Stimulated activated CD4-positive, alpha-beta T cell treated with anti-CD3 and anti-CD28 coated beads, TNF-alpha, amount 100 ng/mL, for 4 hours (primary cell): ENCODE data around the gene BACH2.

ENCODE experiments used
- DNase-seq, 3 experiments: peaks; one replicate each; pipeline ENCODE4 v3.0.0-alpha.2; 2020; ENCODE audit warnings: low read depth in 3 of 3

The BACH2 gene

DNA sequence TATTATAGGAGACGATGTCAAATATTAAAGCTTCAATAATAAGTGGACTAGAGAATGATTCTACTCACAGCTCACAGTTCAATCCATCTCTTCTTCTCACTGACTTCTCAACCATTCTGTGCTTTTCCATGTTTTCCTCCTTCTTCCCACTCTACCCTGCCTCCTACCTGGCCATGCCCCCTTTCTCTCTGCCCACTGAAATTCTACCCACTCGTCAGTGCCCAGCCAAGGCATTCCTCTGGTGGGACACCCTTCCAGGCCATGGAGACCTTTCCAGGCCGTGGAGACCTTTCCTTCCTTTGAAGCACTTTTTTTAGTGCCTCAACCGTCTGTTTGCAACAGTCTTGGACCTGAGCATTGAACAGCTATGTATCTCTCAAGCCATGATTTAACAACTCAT is 18.5 kb downstream of the BACH2 start:
- no peak for DNase-seq

DNA sequence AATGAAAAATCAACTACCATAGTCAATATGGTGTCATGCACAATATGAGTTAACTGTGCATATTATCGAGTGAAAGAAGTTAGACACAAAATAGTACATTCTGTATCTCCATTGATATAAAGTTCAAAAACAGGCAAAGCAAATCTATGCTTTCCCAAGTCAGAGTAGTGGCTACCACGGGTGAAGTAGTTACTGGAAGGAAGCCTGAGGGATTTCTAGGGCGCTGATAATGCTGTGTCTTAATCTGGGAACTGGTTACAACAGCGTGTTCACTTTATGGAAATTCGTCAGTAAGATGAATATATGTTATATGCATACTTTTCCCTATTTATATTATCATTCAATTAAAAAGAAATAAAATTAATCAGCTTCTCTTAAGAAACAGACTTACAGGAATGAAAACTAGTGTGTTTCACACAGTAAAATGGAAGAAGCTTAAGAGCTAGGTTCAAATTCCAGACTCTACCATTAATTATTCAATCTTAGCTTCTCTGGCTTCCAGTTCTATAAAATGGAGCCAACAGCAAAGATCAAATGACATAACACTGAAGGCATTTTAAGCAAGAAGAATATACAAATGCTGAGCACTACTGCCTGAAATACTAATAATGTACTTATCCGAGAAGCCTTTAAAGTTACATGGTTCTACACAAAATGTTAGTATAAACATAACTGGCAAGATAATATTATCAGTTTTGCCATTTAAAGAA is 19.2 kb downstream of the BACH2 start:
- DNase-seq, result no peak

DNA sequence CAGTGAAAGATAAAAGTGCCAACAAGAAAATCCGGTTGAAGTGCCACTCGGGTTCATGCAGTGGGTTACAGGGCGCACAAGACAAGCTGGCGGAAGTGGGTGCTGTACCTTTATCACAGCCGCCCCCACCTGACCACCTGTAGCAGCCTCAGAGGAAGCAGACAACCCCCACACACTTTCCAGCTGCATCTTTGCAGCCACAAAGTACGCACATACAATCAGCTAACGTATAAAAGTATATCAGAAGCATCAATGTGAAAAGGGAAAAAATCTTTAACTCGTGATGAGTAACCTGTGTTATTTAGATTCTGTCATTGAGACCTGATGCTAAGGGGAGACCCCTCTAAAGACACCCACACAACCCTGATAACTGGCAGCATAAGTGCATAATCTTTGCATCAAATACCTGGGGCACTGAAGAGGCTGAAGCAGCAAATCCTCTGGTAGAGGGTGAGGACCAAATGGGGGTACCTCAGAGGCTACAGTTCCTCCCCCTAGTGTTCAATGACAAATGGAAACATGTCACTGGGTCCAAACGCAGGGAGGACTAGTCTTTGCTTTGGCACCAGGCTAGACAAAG is 22.1 kb downstream of the BACH2 start:
- DNase-seq, result peak; percentile 47 to 90 (median 82)

DNA sequence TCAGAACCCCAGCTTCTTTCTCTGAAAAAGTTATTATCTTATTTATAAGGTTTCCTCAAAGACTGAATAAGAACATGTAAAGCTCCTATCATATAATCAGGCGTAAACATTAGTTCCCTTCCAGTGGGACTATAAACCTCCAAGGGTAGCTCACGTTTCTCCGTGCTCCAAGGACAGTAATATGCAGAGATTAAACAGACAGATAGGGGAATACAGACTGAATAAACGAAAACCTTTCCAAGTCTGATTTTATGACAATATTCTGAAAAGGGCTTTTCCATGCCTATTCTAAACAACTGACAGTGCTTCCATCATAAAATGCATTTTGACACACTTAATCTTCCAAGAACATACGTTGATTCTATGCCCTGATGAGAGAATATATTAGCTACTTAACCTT is 22.8 kb downstream of the BACH2 start:
- DNase-seq, result no peak

DNA sequence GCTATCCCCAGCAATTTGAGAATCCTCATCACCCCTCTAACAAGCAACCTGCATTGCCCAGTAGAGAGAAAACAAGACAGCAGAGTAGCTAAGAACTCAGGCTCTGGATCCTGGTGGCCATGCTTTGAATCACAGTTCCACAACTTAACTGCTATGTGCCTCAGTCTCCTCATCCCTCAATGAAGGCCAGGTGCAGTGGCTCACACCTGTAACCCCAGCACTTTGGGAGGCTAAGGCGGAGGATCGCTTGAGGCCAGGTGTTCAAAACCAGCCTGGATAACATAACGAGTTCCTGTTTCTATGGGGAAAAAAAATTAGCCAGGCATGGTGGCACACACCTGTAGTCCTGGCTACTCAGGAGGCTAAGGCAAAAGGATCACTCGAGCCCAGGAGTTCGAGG is 23.7 kb downstream of the BACH2 start:
- no peak for DNase-seq

DNA sequence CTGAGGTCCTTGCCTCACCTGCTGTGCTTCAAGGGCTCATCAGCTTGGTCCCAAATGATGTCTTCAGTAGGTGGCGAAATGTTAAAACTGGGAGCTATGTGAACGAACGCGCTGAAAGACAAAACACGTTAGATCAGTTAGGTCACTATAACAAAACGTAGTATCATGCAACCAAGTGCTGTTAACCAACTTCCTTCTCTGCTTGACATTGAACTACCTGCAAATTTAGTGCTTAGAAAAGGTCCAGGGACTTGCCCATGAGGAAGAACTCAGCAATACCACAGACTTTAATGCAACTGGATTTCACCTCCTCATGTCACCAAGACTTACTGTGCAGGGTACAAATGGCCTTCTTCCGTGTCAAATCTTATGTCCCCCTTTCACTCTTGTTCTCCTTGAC is 24.8 kb downstream of the BACH2 start:
- DNase-seq, result no peak

DNA sequence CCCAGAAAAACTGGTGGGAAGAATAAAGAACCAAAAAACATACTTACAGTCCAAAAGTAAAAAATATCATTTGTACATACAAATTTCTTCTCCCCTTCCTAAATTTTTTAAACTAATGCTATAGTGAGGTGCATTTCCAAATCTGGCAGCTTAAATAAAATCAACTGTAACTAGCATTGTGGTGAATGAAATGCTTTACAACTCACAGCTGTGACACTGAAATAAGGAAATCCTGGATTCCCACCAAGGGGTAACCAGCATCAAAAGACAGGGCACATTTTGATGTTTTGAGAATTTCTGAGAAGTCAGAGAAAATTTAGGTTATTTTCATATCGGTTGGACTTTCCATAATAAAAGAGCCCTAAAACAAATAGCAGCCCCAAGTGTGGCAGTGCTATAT is 27.3 kb downstream of the BACH2 start:
- DNase-seq, result no peak

DNA sequence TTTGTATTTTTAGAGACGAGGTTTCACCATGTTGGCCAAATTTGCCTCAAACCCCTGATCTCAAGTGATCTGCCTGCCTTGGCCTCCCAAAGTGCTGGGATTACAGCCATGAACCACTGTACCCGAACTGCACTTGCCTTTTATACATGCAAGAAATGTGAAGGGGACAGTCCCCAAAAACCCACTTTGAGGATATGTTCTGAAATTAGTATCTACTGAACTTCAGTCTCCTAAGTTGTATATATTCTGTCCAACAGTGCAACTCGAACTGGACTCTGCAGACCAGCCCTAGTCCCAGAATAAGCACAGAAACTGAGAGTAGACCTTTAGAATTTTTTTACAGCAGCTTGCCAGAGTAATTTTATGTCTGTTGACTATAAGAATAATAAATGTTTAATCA is 28.5 kb downstream of the BACH2 start:
- DNase-seq, result no peak

DNA sequence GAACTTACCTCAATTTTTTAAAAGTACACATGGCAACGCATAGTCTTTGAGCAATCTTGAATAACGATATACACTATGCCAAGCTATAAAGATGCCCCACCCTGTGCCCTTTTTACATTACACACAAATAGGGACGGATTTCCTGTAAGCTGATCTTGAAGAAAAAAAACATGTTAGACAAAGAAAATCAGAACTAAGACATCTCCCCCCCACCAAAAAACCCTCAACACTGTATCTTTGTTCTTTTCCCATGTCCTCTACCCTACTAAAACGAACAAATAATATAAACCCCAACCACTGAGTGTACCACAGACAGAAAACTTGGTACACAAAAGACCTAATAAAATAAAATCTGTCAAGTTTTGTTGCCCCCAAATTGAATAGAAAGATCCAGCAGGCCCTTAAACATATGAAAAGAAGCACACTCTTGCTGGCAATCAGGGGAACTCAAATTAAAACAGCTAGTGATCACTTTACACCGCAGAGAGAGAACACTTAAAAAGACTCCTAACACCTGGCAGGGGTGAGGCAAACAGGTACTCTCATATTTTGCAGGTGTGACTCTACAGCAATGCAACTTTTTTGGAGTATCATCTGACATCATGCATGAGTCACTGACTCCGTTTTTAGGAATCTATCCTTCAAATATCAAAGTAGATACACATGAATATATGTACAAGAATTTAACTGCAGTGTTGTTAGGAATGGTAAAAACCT is 29.6 kb downstream of the BACH2 start:
- no peak for DNase-seq

DNA sequence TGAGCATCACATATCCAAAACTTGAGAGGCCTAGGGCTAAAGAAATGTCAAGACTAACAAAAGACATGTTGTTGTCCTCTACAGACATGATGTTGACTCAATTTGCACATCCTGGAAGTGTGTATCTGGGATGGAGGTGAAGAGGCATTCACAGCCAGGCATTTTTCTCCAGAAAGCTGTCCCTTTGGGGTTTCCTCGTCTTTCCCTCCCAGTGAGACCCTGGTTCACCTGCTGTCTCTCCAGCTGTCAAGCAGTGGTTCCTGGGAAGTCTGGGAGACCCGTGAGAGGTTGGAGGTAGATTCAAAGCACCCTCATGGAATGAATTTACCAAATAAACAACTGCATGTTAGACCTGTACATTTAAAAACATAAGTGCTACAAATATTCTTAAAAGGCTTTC is 32.1 kb downstream of the BACH2 start:
- DNase-seq, result no peak

DNA sequence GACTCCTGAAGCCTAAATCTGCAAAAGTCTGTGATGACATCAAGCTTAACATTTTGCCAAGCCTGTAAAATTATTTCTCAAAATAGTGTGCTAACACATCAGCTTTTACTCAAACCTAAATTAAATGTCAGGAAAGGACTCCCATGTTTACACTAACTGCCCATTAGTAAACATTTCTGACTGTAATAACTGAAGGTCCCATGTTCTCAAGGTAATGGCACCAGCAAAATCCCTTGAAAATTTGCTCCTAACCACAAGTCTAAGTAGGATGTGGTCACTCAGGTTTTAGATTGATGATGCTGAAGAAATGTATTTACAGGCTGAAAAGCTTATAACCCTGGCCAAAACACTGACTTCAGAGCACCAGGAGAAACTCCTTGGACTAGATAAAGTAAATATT is 33.0 kb downstream of the BACH2 start:
- DNase-seq, result no peak

DNA sequence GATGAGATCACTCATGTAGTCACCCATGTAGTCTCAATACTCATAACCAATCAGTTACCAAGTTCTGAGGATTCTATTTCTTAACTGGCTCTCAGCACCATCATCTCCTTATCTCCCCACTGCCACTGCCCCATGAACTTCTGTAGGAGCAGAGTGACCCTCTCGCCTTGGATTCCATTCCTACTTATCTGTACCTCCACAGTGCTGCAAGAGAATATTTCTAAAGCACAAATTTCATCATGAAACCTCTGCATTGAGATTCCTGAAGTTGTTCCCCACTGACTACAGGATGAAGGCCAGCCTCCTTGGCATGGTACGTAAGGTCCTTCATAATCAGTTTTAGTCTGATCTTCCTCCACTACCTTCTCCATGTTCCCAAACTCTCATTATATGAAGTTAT is 34.8 kb downstream of the BACH2 start:
- DNase-seq, result no peak

DNA sequence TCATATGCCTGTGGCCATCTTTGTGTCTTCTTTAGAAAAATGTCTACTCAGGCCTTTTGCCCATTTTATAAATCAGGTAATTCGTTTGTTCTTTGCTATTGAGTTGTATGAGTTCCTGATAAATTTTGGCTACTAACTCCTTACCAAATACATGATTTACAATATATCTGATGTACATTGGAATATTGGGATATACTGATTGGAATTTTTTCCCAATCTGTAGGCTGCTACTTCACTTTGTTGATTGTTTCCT is 39.2 kb downstream of the BACH2 start:
- DNase-seq, result no peak

DNA sequence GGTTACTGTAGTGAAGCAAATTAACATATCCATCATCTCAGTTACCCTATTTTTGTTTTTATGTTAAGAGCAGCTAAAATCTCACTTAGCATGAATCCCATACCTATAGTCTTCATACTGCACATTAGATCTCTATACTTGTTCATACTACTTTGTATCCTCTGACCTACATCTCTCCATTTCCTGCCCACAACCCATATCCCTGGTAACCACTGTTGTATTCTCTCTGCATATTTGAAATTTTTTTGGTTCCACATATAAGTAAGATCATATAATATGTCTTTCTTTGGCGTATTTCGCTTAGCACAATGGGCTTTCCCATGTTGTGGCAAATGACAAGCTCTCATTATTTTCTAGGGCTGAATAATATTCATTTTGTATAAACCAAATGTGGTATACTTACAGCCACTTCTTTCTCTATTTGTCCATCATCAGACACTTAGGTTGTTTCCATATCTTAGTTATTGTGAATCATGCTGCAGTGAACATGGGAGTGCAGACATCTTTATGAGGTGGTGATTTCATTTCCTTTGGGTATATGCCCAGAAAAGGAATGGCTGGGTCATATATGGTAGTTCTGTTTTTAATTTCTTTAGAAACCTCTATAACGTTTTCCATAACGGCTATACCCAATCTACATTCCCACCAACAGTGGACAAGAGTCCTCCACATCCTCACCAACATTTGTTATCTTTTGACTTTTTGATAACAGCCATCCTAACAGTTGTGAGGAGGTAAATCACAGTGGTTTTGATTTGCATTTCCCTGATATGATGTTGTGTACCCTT is 39.8 kb downstream of the BACH2 start:
- no peak for DNase-seq

DNA sequence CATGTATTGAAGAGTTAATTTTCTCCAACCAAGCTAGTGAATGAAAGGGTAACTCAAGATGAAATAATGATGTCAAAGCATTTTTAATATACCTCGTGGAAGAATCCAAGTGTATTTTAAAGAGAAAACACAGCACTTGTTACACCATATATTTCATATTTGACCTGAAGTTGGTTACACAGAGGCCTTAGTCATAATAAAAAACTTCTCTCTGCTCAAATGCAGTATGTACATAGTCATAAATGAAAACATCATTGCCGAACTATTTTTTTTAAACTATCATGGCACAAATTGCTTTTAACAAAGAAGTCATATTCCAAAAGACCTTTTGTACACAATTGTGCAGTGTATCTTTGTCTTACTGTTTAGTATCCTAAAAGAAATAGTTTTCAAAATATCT is 43.0 kb downstream of the BACH2 start:
- DNase-seq, result no peak

DNA sequence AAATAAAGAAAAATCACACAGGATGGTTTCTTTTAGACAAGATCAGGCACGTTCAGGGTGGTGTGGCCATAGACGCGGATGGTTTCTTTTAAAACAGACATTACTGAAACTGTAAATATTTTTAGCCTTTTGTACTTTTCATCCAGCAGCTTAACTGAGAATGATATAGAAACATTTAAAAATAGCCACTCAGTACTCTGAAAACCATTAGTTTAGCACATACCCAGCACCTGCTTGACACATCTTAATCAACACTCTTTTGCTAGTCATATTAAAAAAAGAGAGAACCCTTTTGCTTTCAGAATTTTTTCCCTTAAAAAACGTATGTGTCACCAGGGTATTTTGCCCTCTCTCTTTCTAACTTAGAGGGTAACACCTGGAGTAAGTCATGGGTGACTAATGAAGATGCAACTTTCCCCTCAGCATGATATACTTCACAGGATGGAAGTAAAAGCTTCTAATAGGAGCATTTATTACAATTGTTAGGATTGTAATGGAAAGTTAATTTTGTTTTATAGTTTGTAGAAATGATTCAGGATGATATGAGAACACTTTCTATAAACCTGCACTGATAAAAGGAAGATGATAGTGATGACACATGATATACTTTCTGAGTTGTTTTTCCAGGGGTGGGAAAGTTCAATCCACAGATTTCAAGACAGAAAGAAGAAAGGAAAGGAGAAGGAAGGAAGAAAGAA is 45.2 kb downstream of the BACH2 start:
- no peak for DNase-seq

DNA sequence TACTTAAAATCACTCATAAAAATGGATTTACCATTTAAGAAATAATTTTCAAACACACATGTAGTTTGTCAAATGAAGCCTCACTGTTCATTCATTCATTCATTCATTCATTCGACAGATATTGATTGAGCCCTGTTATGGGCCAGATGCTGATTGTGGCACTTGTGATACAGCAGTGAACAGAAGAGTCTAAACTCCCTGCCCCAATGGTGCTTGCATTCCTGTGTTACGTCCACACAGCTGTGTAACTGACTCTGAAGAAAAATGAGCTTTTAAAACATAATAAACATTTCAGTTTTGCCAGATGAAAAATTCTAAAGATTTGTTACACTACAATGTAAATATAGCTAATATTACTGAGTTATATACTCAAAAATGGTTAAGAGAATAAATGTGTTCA is 46.2 kb downstream of the BACH2 start:
- no peak for DNase-seq

DNA sequence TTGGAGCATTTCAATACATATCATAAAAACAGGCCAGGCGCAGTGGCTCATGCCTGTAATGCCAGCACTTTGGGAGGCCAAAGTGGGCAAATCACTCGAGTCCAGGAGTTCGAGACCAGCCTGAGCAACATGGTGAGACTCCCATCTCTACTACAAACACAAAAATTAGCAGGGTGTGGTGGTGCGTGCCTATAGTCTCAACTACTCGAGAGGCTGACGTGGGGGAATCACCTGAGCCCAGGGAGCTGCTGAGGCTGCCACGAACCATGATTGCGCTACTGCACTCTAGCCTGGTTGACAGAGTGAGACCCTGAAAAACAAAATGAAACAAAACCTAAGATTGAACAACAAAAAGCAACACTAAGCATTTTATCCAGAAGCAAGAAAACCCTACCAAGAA is 47.2 kb downstream of the BACH2 start:
- DNase-seq, result no peak

DNA sequence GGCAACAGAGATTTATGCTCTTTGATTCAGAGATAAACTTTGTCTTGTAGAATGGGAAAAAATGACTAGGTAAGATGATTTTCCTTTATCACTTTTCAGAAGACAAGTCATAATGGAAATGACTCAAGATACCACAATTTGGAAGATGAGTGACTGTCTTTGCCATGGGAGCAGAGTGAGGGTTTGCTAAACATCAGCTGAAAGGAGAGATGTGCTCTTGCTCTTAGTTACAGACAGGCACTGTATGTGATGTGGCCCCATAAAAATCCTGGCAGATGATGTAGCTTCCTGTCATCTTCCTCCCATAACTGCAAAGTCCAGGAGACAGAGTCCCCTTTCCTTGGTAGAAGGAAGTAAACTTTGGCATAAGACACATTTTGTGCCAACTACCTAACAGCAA is 47.6 kb downstream of the BACH2 start:
- no peak for DNase-seq

DNA sequence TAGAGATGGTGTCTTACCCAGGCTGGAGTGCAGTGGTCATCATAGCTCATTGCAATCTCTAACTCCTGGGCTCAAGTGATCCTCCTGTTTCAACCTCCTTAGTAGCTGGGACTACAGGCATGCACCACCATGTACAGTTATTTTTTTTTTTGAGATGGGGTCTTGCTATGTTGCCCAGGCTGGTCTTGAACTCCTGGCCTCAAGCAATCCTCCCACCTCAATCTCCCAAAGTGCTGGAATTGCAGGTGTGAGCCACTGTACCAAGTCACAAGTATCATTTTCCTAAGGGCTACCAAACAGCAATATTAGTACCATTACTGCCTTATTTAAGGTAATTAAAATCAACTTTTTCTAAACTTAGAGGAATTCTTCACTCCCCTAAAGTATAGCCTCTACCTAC is 49.4 kb downstream of the BACH2 start:
- DNase-seq, result no peak

DNA sequence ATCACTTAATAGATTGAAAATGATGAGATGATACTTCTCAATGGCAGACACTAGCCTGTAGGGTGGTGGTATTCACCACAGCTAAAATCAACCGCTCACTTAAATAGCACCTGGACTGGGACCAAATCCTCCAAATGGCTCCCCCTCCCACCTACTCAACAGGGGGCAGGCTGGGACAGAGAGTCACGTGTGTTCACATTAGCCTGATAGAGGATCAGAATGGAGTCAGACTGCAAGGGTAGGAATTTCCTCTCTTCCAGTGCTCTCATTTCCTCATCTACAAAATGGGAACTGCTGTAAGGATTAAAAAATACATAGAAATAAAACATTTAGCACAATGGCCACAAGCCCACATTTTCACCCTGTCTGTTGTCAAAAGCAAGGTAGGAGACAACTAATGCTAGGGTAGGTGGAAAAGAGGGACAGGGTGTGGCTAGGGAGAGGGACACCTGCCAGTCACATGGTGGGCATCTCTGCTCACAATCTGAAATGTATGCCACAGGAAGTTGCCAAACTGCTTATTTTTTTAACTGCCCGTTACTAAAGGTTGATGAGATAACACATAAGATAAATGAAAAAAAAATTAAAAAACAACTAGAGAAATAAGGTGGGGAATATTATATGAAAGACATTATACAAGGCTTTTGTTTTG is 55.3 kb downstream of the BACH2 start:
- no peak for DNase-seq
